Endothelial cell of umbilical vein (primary cell): Measurements from ENCODE around the gene SMIM36. TPM values are rescaled to one million over a fixed set of nuclear protein-coding genes. Genes with fewer than 3 reads are reported as not detected.

Experiments
- BruUV-seq: library from RNA; stranded (reverse); fragments of 400-500 nt; replicated peaks from 2 replicates; lab custom pipeline; 2021; lab: Mats Ljungman, UMichigan
- CTCF ChIA-PET: fragments of 300-600, 350-600 bp; sonication (Branson Sonifier 250); formaldehyde crosslinking; loops from one replicate; lab custom pipeline; 2021; ENCODE audit warnings: antibody characterized with exemption, inconsistent platforms; lab: Charles Lee
- POLR2A ChIA-PET: fragments of 300-600, 350-600 bp; sonication (Branson Sonifier 250); formaldehyde crosslinking; loops from one replicate; lab custom pipeline; 2021; ENCODE audit warnings: antibody characterized with exemption, inconsistent platforms; lab: Charles Lee
- DNase-seq: peaks from one replicate; pipeline ENCODE4 v3.0.0-alpha.2; 2011; ENCODE audit warnings: low read depth, low spot score
- FAIRE-seq: peaks from 2 replicates; lab custom pipeline; 2011; peaks lifted over from hg19 to GRCh38; lab: Jason Lieb, UNC
- H2AFZ ChIP-seq: 2 replicates; pipeline ENCODE4 v1.6.0; 2012; ENCODE audit warnings: low read depth, low read length, control low read depth, inconsistent platforms
- H3K27ac ChIP-seq: 2 replicates; pipeline ENCODE4 v1.5.1; 2011; ENCODE audit warnings: low read depth, mild to moderate bottlenecking, control low read depth, low read length, moderate library complexity; ENCODE audit not compliant: insufficient read depth
- H3K27me3 ChIP-seq, 2 experiments: 2 replicates each; pipeline versions ENCODE4 v1.6.0 to v1.6.1; 2011; ENCODE audit warnings: low read length in 2 of 2, mixed read lengths in 1 of 2; ENCODE audit not compliant: control insufficient read depth in 2 of 2, insufficient read depth in 2 of 2
- H3K36me3 ChIP-seq, 2 experiments: 2 replicates in 1 of 2; 3 replicates in 1 of 2; pipeline ENCODE4 v1.5.1; 2011; ENCODE audit warnings: low read length in 2 of 2, mild to moderate bottlenecking in 1 of 2, moderate library complexity in 1 of 2; ENCODE audit not compliant: control insufficient read depth in 2 of 2, insufficient read depth in 2 of 2; ENCODE audit errors: extremely low read depth in 1 of 2
- H3K4me1 ChIP-seq: 3 replicates; pipeline ENCODE4 v1.5.1; 2011; ENCODE audit warnings: mild to moderate bottlenecking, low read length; ENCODE audit not compliant: control insufficient read depth, insufficient read depth; ENCODE audit errors: extremely low read depth
- H3K4me2 ChIP-seq: 2 replicates; pipeline ENCODE4 v1.6.1; 2011; ENCODE audit warnings: low read length, control low read depth, mixed read lengths; ENCODE audit not compliant: insufficient read depth
- H3K4me3 ChIP-seq, 3 experiments: fragments of 200-600 bp in 1 of 3; sonication (generic), shearing (Covaris generic) in 1 of 3; replicated peaks in 1 of 3; 2 replicates each; pipeline ENCODE4 v1.5.1; 2011 to 2016; ENCODE audit warnings: control low read depth in 3 of 3, low read length in 3 of 3, mild to moderate bottlenecking in 2 of 3, inconsistent platforms in 1 of 3, low read depth in 1 of 3, moderate library complexity in 1 of 3; ENCODE audit not compliant: insufficient read depth in 1 of 3
- H3K79me2 ChIP-seq: 2 replicates; pipeline ENCODE4 v1.6.0; 2012; ENCODE audit warnings: low read length, inconsistent platforms; ENCODE audit not compliant: control insufficient read depth, insufficient read depth
- H3K9ac ChIP-seq: replicated peaks from 2 replicates; pipeline ENCODE3; 2011; ENCODE audit warnings: low read length, control low read depth; ENCODE audit not compliant: insufficient read depth; ENCODE audit errors: extremely low read depth
- H3K9me1 ChIP-seq: replicated peaks from 3 replicates; pipeline ENCODE4 v1.6.0; 2011; ENCODE audit warnings: mild to moderate bottlenecking, low read length; ENCODE audit not compliant: control insufficient read depth, insufficient read depth; ENCODE audit errors: extremely low read depth
- H3K9me3 ChIP-seq: replicated peaks from 2 replicates; pipeline ENCODE4 v1.5.1; 2012; ENCODE audit warnings: low read length, inconsistent platforms; ENCODE audit not compliant: control insufficient read depth, insufficient read depth
- H4K20me1 ChIP-seq: replicated peaks from 2 replicates; pipeline ENCODE3; 2011; ENCODE audit warnings: mild to moderate bottlenecking, low read length; ENCODE audit not compliant: control insufficient read depth, insufficient read depth; ENCODE audit errors: extremely low read depth
- CTCF ChIP-seq, 2 donors: IDR thresholded peaks; 1 replicate in 1 of 2; 2 replicates in 1 of 2; pipeline ENCODE4 v1.5.1; 2011; ENCODE audit warnings: low read length in 2 of 2, mild to moderate bottlenecking in 2 of 2, moderate library complexity in 2 of 2, control low read depth in 1 of 2, inconsistent platforms in 1 of 2, low read depth in 1 of 2; ENCODE audit not compliant: insufficient read depth in 1 of 2; ENCODE audit errors: extremely low read depth in 1 of 2
- FOS ChIP-seq: IDR thresholded peaks from 2 replicates; pipeline ENCODE4 v1.6.1; 2011; ENCODE audit warnings: mild to moderate bottlenecking, low read length, moderate library complexity, borderline replicate concordance; ENCODE audit not compliant: insufficient read depth
- MYC ChIP-seq: IDR thresholded peaks from one replicate; pipeline ENCODE4 v1.6.1; 2011; ENCODE audit warnings: mild to moderate bottlenecking, low read depth, low read length
- POLR2A ChIP-seq: IDR thresholded peaks from 2 replicates; pipeline ENCODE4 v1.6.1; 2012; ENCODE audit warnings: low read depth, mild to moderate bottlenecking, control low read depth, low read length
- dilution Hi-C: fragments of 300-500 bp; cut with MboI; formaldehyde crosslinking; loops from one replicate; pipeline ENCODE4 v1.15.0; 2019; ENCODE audit warnings: low sequenced_read_pairs; ENCODE audit not compliant: extremely low pct_ligation_motif_present
- intact Hi-C: fragments of 100-400 bp; cut with micrococcal nuclease; formaldehyde crosslinking; loops from one replicate; pipeline ENCODE4 v1.10.0; 2022
- polyA plus RNA-seq, 4 experiments: library from polyadenylated mRNA; depleted of rRNA in 3 of 4; stranded (reverse) in 3 of 4; unstranded in 1 of 4; fragments of >200 nt; gene quantifications; 2 replicates each; pipeline versions ENCODE4 v1.2.1 to v1.2.3, GENCODE V29; 2011 to 2012; ENCODE audit warnings: missing spikeins in 1 of 4
- total RNA-seq: library from RNA; stranded (reverse); gene quantifications from 2 replicates; pipeline ENCODE4 v1.2.3, GENCODE V29; 2021
- TF ChIP-seq, protein P1 (sequence below): IDR thresholded peaks from 2 replicates; pipeline ENCODE4 v1.6.1; 2011; ENCODE audit not compliant: insufficient read depth, insufficient read length

SMIM36 gene
- total and polyA plus RNA-seq, 2 donors (not counting 3 experiments of a cell fraction or from before 2014, with no cell fraction given) = not detected

DNA sequence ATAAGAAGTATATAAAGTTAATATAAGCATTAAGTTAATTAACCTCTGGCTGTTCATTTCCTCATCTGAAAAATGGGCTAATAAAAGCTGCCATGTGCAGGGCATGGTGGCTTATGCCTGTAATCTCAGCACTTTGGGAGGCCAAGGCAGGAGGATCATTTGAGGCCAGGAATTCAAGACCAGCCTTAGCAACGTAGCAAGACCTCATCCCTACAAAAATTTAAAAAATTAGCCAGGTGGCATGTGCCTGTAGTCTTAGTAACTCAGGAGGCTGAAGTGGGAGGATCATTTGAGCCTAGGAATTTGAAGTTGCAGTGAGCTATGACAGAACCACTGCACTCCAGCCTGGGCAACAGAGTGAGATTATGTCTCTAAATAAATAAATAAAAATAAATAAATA, 49.0 kb downstream of the SMIM36 start:
- Histone ChIP-seq H3K27me3 (no peaks in the 10 kb centered on the region), H3K4me3 (no peak overlapping the region), H3K79me2 (no peaks in the 10 kb centered on the region), H3K9ac (no peak overlapping the region), H3K36me3 (no peaks in the 10 kb centered on the region), H3K27ac (no peak overlapping the region), H3K4me1 (no peaks in the 10 kb centered on the region), H3K9me3 (no peaks in the 10 kb centered on the region), H3K4me2 (no peak overlapping the region), H2AFZ (no peak overlapping the region), H3K9me1 (no peaks in the 10 kb centered on the region), H4K20me1 (no peaks in the 10 kb centered on the region)
- dilution Hi-C loops = no loop called here
- TF ChIP-seq POLR2A (no peak), CTCF (IDR thresholded peaks at IDR 0.05; ENCODE audit: extremely low read depth in 1 of 2, insufficient read depth in 1 of 2, low read depth in 1 of 2, low read length in 2 of 2) (no peak), FOS (no peak), MYC (no peak)
- TF ChIP-seq, protein P1, sequence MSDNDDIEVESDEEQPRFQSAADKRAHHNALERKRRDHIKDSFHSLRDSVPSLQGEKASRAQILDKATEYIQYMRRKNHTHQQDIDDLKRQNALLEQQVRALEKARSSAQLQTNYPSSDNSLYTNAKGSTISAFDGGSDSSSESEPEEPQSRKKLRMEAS = no peak
- BruUV-seq = no TSS peak
- POLR2A ChIA-PET = no interaction called here
- intact Hi-C loops = no loop called here
- FAIRE-seq = no peak
- no peak for DNase-seq
- CTCF ChIA-PET = no interaction called here

DNA sequence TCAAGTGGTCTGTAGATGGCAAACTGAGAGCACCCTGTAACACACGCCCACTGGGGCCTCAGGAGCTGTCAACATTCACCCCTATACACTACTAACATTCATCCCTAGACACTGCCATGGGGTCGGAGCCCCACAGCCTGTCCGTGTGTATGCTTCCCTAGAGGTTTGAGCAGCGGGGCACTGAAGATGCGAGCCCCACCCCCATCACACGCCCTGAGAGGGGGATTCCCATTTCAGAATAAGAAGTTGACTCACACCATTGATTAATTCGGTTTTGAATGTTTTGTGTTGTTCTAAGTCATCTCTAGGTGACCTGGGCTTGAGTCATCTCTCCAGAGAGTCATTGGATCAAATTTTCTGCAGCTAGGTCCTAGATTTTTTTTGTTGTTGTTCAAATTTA, 52.3 kb downstream of the SMIM36 start:
- Histone ChIP-seq H3K79me2 (no peaks in the 10 kb centered on the region), H3K9me3 (no peaks in the 10 kb centered on the region), H3K9me1 (no peaks in the 10 kb centered on the region), H3K4me3 (no peak overlapping the region), H4K20me1 (no peaks in the 10 kb centered on the region), H3K9ac (no peak overlapping the region), H2AFZ (no peak overlapping the region), H3K36me3 (no peaks in the 10 kb centered on the region), H3K4me2 (no peak overlapping the region), H3K27me3 (no peaks in the 10 kb centered on the region), H3K27ac (no peak overlapping the region), H3K4me1 (no peaks in the 10 kb centered on the region)
- POLR2A ChIA-PET = no interaction called here
- TF ChIP-seq FOS = peak; percentile 57
- TF ChIP-seq, protein P1 = no peak
- dilution Hi-C loops (no loop called here), intact Hi-C loops (no loop called here)
- DNase-seq (peak; percentile 16), FAIRE-seq (peak; percentile 55)
- CTCF ChIA-PET = no interaction called here
- no TSS peak for BruUV-seq
